Fibroblast of lung (primary cell): Measurements from ENCODE around the gene EXOC3L2. TPM values are rescaled to one million over a fixed set of nuclear protein-coding genes. Genes with fewer than 3 reads are reported as not detected.

Experiments
- DNase-seq, 2 donors: peaks; one replicate each; pipeline versions ENCODE4 v3.0.0 to v3.0.0-alpha.2; 2010; ENCODE audit warnings: low read depth in 2 of 2
- H2AFZ ChIP-seq: 2 replicates; pipeline ENCODE4 v1.5.1; 2012; ENCODE audit warnings: low read length, control low read depth, inconsistent platforms
- H3K27ac ChIP-seq: 2 replicates; pipeline ENCODE4 v1.5.1; 2011; ENCODE audit warnings: low read length, control low read depth; ENCODE audit not compliant: insufficient read depth
- H3K27me3 ChIP-seq: 2 replicates; pipeline ENCODE4 v1.5.1; 2011; ENCODE audit warnings: mild to moderate bottlenecking, low read length; ENCODE audit not compliant: control insufficient read depth, insufficient read depth
- H3K36me3 ChIP-seq: 2 replicates; pipeline ENCODE4 v1.5.1; 2011; ENCODE audit warnings: low read length; ENCODE audit not compliant: control insufficient read depth, insufficient read depth
- H3K4me1 ChIP-seq: 2 replicates; pipeline ENCODE4 v1.5.1; 2011; ENCODE audit warnings: low read length; ENCODE audit not compliant: control insufficient read depth, insufficient read depth; ENCODE audit errors: extremely low read depth
- H3K4me2 ChIP-seq: 2 replicates; pipeline ENCODE4 v1.5.1; 2011; ENCODE audit warnings: low read length, control low read depth; ENCODE audit not compliant: insufficient read depth; ENCODE audit errors: extremely low read depth
- H3K4me3 ChIP-seq, 4 experiments: fragments of 200-600 bp in 1 of 4; sonication (generic) in 1 of 4; replicated peaks in 1 of 4; 2 replicates each; pipeline ENCODE4 v1.5.1; 2011 to 2016; ENCODE audit warnings: low read length in 4 of 4, low read depth in 3 of 4, mild to moderate bottlenecking in 3 of 4, control low read depth in 2 of 4, inconsistent platforms in 1 of 4, mixed read lengths in 1 of 4; ENCODE audit not compliant: insufficient read depth in 1 of 4; ENCODE audit errors: control extremely low read depth in 1 of 4
- H3K79me2 ChIP-seq: 2 replicates; pipeline ENCODE4 v1.5.1; 2012; ENCODE audit warnings: mild to moderate bottlenecking, low read length, inconsistent platforms; ENCODE audit not compliant: control insufficient read depth, insufficient read depth
- H3K9ac ChIP-seq: 2 replicates; pipeline ENCODE4 v1.5.1; 2011; ENCODE audit warnings: mild to moderate bottlenecking, low read length, control low read depth; ENCODE audit not compliant: insufficient read depth
- H3K9me3 ChIP-seq: 2 replicates; pipeline ENCODE4 v1.5.1; 2012; ENCODE audit warnings: low read depth, low read length; ENCODE audit not compliant: control insufficient read depth, insufficient read depth
- H4K20me1 ChIP-seq: 2 replicates; pipeline ENCODE4 v1.5.1; 2011; ENCODE audit warnings: low read length; ENCODE audit not compliant: control insufficient read depth, insufficient read depth; ENCODE audit errors: extremely low read depth
- CTCF ChIP-seq, 2 donors: IDR thresholded peaks in 1 of 2; conservative IDR thresholded peaks in 1 of 2; 1 replicate in 1 of 2; 2 replicates in 1 of 2; pipeline ENCODE4 v1.5.1; 2011 to 2012; ENCODE audit warnings: low read length in 2 of 2, control low read depth in 1 of 2, inconsistent platforms in 1 of 2, low read depth in 1 of 2, mild to moderate bottlenecking in 1 of 2
- EZH2 ChIP-seq: IDR thresholded peaks from 2 replicates; pipeline ENCODE4 v1.5.1; 2012; ENCODE audit warnings: low read length, control low read depth, mild to moderate bottlenecking; ENCODE audit errors: missing control alignments
- polyA plus RNA-seq, 2 donors: library from polyadenylated mRNA; depleted of rRNA in 1 of 2; stranded (reverse) in 1 of 2; unstranded in 1 of 2; fragments of >200 nt; gene quantifications; 2 replicates each; pipeline ENCODE4 v1.2.1, GENCODE V29; 2011 to 2012; ENCODE audit warnings: missing spikeins in 1 of 2
- total RNA-seq: library from RNA; depleted of rRNA; stranded (reverse); fragments of >200 nt; gene quantifications from 2 replicates; pipeline ENCODE4 v1.2.1, GENCODE V29; 2014

The EXOC3L2 gene
- total and polyA plus RNA-seq, 2 donors (not counting 1 experiment from before 2014, with no cell fraction given) = not detected

- no peak for TF ChIP-seq EZH2
- TF ChIP-seq CTCF (conservative IDR thresholded peaks at IDR 0.05 in 1 of 2, IDR thresholded peaks at IDR 0.05 in 1 of 2; ENCODE audit: low read depth in 1 of 2, low read length in 2 of 2) = no peak
- no peaks in the 10 kb centered on the region for H4K20me1 ChIP-seq
- peak; percentile 40 to 74 for DNase-seq
Observed at GRCh38 chr19:45177817-45178261, 67.4 kb downstream of the EXOC3L2 start, which contains the start of gene TRAPPC6A. Gene TRAPPC6A (minus strand): TSS chr19:45178237. CDS start chr19:45178218, 19 bp downstream.

GRCh38 chr19:45175515-45176345, 69.5 kb downstream of the EXOC3L2 start:
- no peak overlapping the region for H3K4me3 ChIP-seq
- no peak overlapping the region for H3K27ac ChIP-seq
- no peak overlapping the region for H3K9ac ChIP-seq
- H2AFZ ChIP-seq = no peak overlapping the region
- no peaks in the 10 kb centered on the region for H3K36me3 ChIP-seq
- H3K27me3 ChIP-seq = no peaks in the 10 kb centered on the region
- DNase-seq = no peak
- TF ChIP-seq EZH2 = no peak
- TF ChIP-seq CTCF (conservative IDR thresholded peaks at IDR 0.05 in 1 of 2, IDR thresholded peaks at IDR 0.05 in 1 of 2; ENCODE audit: low read depth in 1 of 2, low read length in 2 of 2) = no peak
- H3K9me3 ChIP-seq = no peaks in the 10 kb centered on the region
- H4K20me1 ChIP-seq = no peaks in the 10 kb centered on the region
- no peaks in the 10 kb centered on the region for H3K4me1 ChIP-seq
- H3K79me2 ChIP-seq = peaks cover 6% of the 10 kb centered on the region
- H3K4me2 ChIP-seq = no peak overlapping the region

More at GRCh38 chr19:45177817-45178261, 67.4 kb downstream of the EXOC3L2 start, which contains the start of gene TRAPPC6A:
- peak within 1 kb of the TSS; percentile 77 to 99 (median 92) for H3K4me3 ChIP-seq
- H3K4me2 ChIP-seq = peak within 1 kb of the TSS; percentile 89
- no peaks in the 10 kb centered on the region for H3K27me3 ChIP-seq
- H3K4me1 ChIP-seq = peaks cover 3% of the 10 kb centered on the region
- H3K9me3 ChIP-seq = no peaks in the 10 kb centered on the region
- no peaks in the 10 kb centered on the region for H3K36me3 ChIP-seq
- peak within 1 kb of the TSS; percentile 95 for H2AFZ ChIP-seq
- H3K9ac ChIP-seq = peak within 1 kb of the TSS; percentile 99
- H3K79me2 ChIP-seq = peaks cover 11% of the 10 kb centered on the region
- H3K27ac ChIP-seq = peak within 1 kb of the TSS; percentile 99

- H3K79me2 ChIP-seq = no peaks in the 10 kb centered on the region
- DNase-seq = peak; percentile 55 to 86
- H3K4me3 ChIP-seq = no peak overlapping the region
- no peak for TF ChIP-seq EZH2
- TF ChIP-seq CTCF (conservative IDR thresholded peaks at IDR 0.05 in 1 of 2, IDR thresholded peaks at IDR 0.05 in 1 of 2; ENCODE audit: low read depth in 1 of 2, low read length in 2 of 2) = no peak
- H3K27me3 ChIP-seq = no peaks in the 10 kb centered on the region
- H3K9ac ChIP-seq = no peak overlapping the region
- no peaks in the 10 kb centered on the region for H3K36me3 ChIP-seq
- H3K4me2 ChIP-seq = no peak overlapping the region
- no peaks in the 10 kb centered on the region for H3K9me3 ChIP-seq
- no peak overlapping the region for H3K27ac ChIP-seq
- no peaks in the 10 kb centered on the region for H3K4me1 ChIP-seq
- no peak overlapping the region for H2AFZ ChIP-seq
- no peaks in the 10 kb centered on the region for H4K20me1 ChIP-seq
Observed at GRCh38 chr19:45173816-45174215, 71.4 kb downstream of the EXOC3L2 start.
